ENCODE data around the gene CD27.

DNA sequence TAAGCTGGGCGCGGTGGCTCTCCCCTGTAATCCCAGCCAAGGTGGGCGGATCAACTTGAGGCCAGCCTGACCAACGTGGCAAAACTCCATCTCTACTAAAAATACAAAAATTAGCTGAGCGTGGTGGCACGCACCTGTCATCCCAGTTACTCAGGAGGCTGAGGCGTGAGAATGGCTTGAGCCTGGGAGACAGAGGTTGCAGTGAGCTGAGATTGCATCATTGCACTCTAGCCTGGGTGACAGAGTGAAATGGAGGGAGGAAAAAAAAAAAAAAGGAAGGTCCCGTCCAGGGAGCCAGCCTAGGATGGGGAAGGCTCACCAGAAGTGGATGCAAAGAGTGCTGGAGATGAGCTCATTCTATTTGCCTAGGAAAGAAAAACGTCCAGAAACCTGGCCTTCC, 1.9 kb upstream of the CD27 start:
- TF ChIP-seq TEAD2 (CRISPR knock-in tag; IDR thresholded peaks at IDR 0.05) (no peak), NFE2L2 (IDR thresholded peaks at IDR 0.05; ENCODE audit: low read length) (no peak), YY1 (IDR thresholded peaks at IDR 0.05; ENCODE audit: insufficient read depth, insufficient replicate concordance, low read depth, low read length) (no peak), JUND (CRISPR knock-in tag; IDR thresholded peaks at IDR 0.05) (no peak)
